Muscle layer of duodenum (tissue), 2 donors: ENCODE results near the gene MZT2B.
"Not testable (repeated sequence)": the region's sequence is repeated elsewhere in the genome, so short reads cannot be mapped to it uniquely, and the experiment has no call there.

Source experiments
- H3K27ac ChIP-seq: one replicate; pipeline ENCODE4 v1.7.0; 2013; ENCODE audit warnings: mild to moderate bottlenecking, low read length
- H3K27me3 ChIP-seq: one replicate; pipeline ENCODE4 v1.7.0; 2013; ENCODE audit warnings: low read depth, mild to moderate bottlenecking, control low read depth, low read length
- H3K36me3 ChIP-seq, 2 donors: one replicate each; pipeline ENCODE4 v1.7.0; 2013; ENCODE audit warnings: low read length in 2 of 2, control low read depth in 1 of 2, mild to moderate bottlenecking in 1 of 2; ENCODE audit not compliant: insufficient read depth in 2 of 2, control insufficient read depth in 1 of 2
- H3K4me1 ChIP-seq, 2 donors: one replicate each; pipeline ENCODE4 v1.7.0; 2013; ENCODE audit warnings: low read length in 2 of 2, mild to moderate bottlenecking in 2 of 2, control low read depth in 1 of 2, moderate library complexity in 1 of 2; ENCODE audit not compliant: insufficient read depth in 2 of 2, control insufficient read depth in 1 of 2
- H3K4me3 ChIP-seq, 2 donors: one replicate each; pipeline ENCODE4 v1.7.0; 2013; ENCODE audit warnings: low read length in 2 of 2, low read depth in 1 of 2, mild to moderate bottlenecking in 1 of 2
- H3K9me3 ChIP-seq, 2 donors: one replicate each; pipeline ENCODE4 v1.7.0; 2013; ENCODE audit warnings: low read length in 2 of 2, control low read depth in 1 of 2, mild to moderate bottlenecking in 1 of 2; ENCODE audit not compliant: control insufficient read depth in 1 of 2
- donor health status: healthy.

The MZT2B gene

DNA sequence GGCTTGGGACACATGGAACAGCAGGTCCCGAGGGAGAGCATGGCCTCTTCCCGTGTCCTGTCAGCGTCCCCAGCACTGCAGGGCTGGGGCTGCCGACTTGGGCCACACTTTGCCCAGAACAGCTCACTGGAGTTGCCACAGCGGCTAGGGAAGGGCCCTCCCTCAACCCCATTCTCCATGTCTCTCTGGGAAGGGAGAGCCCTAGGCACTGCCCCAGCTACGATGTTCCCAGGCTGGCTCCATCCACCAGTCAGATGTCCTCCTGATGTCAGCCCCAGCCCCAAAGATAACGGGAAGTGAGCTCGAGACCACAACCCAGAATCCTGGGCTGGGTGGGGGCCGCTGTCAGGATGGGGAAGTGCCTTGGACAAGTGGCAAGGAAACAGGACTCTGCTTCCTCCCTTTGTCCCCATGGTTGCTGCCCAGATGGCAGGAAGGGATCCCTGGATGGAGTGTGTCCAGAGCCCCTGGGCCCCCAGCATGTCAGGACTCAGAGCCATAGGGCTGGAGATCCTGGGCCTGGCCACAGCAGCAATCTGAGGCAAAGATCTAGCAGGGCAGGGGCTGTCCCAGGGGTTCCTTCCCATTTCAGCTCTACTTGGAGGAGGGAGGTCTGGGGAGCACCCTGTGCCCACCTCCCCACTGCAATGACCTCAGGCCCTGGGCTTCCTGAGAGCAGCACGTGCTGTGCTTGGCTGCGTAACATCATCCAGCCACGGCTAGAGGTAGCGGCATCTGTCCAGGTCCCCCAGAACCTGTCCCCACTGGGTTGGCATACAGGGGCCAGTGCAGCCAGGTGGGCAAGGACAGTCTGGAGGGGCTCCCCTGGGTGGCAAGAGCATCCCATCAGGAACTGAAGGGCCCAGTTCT, 39.4 kb upstream of the MZT2B start:
- not testable (repeated sequence) for H3K9me3 ChIP-seq, H3K4me1 ChIP-seq, H3K4me3 ChIP-seq, H3K36me3 ChIP-seq, H3K27me3 ChIP-seq, H3K27ac ChIP-seq

DNA sequence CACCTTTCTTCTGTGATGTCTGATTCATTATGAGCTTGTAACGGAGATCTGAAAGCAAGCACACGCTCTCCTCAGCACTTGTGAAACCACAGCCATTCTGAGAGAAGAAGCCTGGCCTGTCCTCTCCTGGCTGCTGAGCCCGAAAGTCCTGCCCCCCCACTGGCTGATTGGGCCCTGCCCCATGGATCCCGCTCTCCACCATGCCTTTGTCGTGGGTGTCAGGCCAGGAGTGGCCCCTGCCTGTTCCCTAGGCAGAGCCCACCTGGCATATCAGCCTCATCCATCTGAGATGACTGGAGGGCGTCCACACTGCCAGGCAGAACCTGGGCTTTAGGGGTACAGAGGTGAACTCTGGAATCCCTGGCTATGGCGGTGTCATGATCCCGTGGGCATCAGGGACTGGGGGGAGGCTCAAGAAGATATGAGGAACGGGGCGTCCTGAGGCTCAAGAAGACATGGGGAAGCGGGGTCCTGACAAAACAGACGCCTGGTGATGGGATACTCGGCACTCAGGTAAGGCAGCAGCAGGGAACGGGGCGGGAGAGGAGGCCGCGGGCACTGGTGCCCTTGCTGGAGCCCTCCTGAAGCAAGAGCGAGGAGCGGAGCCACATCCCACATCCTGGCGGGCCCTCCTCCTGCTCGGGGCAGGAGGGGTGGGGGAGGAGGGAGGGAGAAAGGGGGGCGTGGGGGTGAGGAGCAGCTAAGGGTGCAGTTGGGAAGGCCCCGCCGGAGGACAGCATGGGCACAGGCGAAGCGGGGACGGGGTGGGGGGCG, 38.6 kb upstream of the MZT2B start:
- not testable (repeated sequence) for H3K4me3 ChIP-seq, H3K4me1 ChIP-seq, H3K27me3 ChIP-seq, H3K27ac ChIP-seq, H3K9me3 ChIP-seq, H3K36me3 ChIP-seq

- H3K4me1 ChIP-seq, H3K27ac ChIP-seq, H3K9me3 ChIP-seq, H3K27me3 ChIP-seq, H3K36me3 ChIP-seq: not testable (repeated sequence)
- peak within 1 kb of the TSS in 1 of 2 donors; percentile 54 for H3K4me3 ChIP-seq
These were observed 37.1 kb upstream of the MZT2B start, which contains the start of gene CCDC74B for GRCh38 chr2:130145006-130145414. CCDC74B (minus strand) TSS chr2:130145112; CDS start chr2:130144996, 116 bp downstream.

DNA sequence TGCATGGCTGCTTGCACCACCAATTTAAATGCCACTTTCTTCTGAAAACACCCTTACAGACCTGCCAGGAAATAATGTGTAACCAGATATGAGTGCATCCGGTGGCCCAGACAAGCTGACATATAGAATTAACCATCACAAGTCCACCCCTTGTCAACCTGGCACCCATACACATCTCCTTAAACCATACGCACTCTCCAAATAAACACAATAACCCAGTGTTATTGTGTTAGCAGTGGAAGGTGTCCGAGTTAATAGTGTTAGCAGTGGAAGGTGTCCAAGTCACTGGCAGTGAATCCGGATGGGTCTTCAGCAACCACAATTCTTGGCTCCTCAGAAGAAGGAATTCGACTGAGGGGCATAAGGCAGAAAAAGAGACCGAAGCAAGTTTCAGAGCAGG, 33.5 kb upstream of the MZT2B start:
- not testable (repeated sequence) for H3K27ac ChIP-seq, H3K4me1 ChIP-seq, H3K4me3 ChIP-seq, H3K27me3 ChIP-seq, H3K9me3 ChIP-seq
- peaks cover 0 to 16% of the 10 kb centered on the region in 2 donors for H3K36me3 ChIP-seq

DNA sequence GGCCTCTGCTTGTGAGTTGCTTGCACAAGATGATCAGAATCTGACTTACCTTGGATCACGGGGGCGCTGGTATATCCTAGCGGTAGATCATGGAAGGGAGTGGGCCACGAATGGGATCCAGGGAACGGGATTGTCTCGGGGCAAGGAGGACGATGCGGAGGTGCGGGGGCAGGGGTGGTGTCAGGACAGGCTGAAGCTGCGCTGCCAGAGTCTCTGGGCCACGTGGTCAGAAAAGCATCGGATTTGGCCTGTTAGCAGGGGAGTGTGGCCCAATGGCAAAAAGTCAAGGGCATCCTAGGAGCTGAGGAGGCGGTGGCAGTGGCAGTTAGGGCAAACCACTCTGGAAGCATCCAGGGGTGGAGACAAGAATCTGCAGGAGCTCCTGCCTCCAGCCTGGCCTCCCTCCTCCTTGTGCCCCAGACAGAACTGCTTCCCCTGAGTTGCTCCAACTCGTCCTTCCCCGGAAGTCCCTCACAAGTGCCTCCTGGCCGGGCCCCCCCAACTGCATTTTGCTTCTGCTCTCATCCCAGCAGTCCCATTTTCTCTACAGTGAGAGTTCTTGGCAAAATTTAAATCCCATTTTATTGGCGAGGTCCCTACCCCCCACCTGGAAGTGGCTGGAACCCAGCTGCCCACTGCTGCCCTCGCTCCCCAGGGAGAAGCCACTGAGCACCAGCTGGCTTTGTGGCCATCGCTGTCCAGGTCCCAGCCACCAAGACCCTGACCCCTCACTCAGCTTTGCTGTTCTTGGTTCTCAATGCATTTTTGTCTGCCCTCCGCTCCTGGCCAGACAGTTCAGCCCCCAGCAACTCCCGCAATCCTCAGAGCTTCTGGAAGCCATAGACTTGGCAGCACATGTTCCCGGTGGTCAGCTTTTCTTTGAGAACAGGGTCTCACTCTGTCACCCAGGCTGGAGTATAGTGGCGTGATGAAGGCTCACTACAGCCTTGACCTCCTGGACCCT, 31.6 kb upstream of the MZT2B start:
- Histone ChIP-seq H3K4me1 (no peaks in the 10 kb centered on the region), H3K36me3 (peaks cover 0 to 33% of the 10 kb centered on the region in 2 donors), H3K4me3 (no peak overlapping the region), H3K27me3 (no peaks in the 10 kb centered on the region), H3K9me3 (no peaks in the 10 kb centered on the region), H3K27ac (no peak overlapping the region)

- peaks cover 0 to 37% of the 10 kb centered on the region in 2 donors for H3K36me3 ChIP-seq
- H3K4me3 ChIP-seq, H3K9me3 ChIP-seq, H3K27me3 ChIP-seq, H3K27ac ChIP-seq, H3K4me1 ChIP-seq: not testable (repeated sequence)
These were observed 30.9 kb upstream of the MZT2B start for GRCh38 chr2:130151145-130151512.

DNA sequence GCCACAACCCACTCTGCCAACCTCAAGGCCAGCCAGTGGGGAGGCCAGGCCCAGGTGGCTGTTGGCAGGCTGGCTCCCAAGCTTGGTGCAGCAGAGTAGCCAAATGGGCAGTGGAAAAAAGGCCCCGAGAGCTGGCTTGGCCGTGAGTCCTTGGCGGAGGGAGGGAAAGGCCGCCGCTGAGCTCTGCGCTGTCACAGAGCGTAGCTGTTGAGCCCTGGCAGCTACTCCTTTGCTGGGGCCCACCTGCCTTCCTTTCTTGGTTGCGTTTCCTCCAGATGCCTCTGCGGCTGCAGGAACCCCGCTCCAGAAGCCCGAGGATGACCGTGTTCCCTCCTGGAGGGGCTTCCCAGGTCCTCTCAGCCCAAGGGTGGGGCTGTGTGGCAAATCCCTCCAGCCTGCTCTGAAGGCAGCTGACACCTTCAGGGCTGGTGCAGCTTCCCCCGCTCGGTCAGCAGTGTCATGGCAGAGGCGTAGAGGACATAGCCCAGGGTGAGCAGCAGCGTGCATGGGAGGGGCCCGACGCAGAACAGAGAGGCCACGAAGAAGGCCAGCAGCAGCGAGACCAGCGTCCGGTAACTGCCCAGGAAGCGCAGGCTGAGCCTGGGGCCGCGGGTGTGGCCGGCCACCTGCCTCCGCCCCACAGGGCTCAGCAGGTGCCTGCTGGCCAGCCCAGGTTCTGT, 29.8 kb upstream of the MZT2B start:
- not testable (repeated sequence) for H3K4me3 ChIP-seq, H3K27ac ChIP-seq, H3K9me3 ChIP-seq, H3K27me3 ChIP-seq, H3K4me1 ChIP-seq
- H3K36me3 ChIP-seq, result peaks cover 0 to 37% of the 10 kb centered on the region in 2 donors

DNA sequence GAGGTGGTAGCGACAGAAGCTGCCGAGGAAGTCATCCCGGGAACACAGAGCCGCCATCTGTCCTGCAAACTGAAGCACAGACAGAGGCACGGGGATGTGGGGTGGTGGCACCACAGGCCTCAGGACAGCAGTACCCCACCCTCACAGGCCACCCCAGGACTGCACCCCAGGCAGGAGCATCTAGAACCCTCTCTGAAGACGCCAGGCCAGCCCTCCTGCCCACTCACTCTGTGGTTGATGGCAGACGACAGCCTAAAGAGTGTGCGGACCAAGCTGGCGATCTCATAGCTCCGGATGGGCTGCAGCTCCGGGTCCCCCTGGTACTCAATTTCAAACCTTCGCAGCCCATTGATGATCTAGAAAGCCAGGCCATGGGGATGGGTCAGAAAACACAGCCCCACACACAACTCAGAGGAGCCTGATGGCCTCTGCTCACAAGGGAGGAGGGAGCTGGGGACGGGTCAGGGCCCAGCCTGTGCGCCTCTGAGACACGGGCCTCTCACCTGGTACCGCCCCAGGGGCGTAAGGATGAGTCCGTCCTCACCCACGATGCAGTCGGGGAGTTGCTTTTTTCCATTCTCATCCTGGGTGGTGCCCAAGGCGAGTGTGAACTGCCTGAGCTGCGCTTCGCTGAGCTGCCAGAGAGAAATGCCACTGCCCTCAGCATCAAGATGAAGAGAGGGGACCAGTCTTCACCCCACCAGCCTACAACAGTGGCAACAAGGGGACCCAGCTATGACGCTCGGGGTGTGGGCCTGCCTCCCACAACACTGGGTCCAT, 29.1 kb upstream of the MZT2B start:
- Histone ChIP-seq H3K4me1 (no peaks in the 10 kb centered on the region), H3K4me3 (no peak overlapping the region)

GRCh38 chr2:130153721-130154422, 28.2 kb upstream of the MZT2B start:
- peaks cover 0 to 43% of the 10 kb centered on the region in 2 donors for H3K36me3 ChIP-seq
- H3K9me3 ChIP-seq, H3K27me3 ChIP-seq, H3K27ac ChIP-seq, H3K4me3 ChIP-seq, H3K4me1 ChIP-seq: not testable (repeated sequence)

More for the DNA sequence above, 29.1 kb upstream of the MZT2B start:
- H3K36me3 ChIP-seq, result peaks cover 0 to 37% of the 10 kb centered on the region in 2 donors
- H3K9me3 ChIP-seq, result no peaks in the 10 kb centered on the region
- no peaks in the 10 kb centered on the region for H3K27me3 ChIP-seq
- no peak overlapping the region for H3K27ac ChIP-seq

GRCh38 chr2:130154423-130154770, 27.7 kb upstream of the MZT2B start:
- H3K27ac ChIP-seq, result not testable (repeated sequence)
- H3K36me3 ChIP-seq, result peaks cover 0 to 46% of the 10 kb centered on the region in 2 donors

More at GRCh38 chr2:130154423-130154770, 27.7 kb upstream of the MZT2B start:
- not testable (repeated sequence) for H3K9me3 ChIP-seq, H3K4me1 ChIP-seq, H3K27me3 ChIP-seq, H3K4me3 ChIP-seq
